HepG2 (cell line): Measurements from ENCODE around the gene KDM2B. TPM values are rescaled to one million over a fixed set of nuclear protein-coding genes. Genes with fewer than 3 reads are reported as not detected.
A peak's percentile ranks its signal among the peaks of the same experiment; 100 is the strongest.

Experiments
- CBX5 ChIP-seq: sonication (generic); formaldehyde crosslinking; IDR thresholded peaks from 2 replicates; pipeline ENCODE4 v1.4.0; 2020; ENCODE audit warnings: missing genetic modification reagents, borderline replicate concordance
- HNRNPK ChIP-seq: fragments of 200-400 bp; formaldehyde crosslinking; IDR thresholded peaks from 2 replicates; pipeline ENCODE4 v1.6.1; 2018; ENCODE audit warnings: low read length, low read depth, moderate library complexity, mild to moderate bottlenecking; ENCODE audit not compliant: poor library complexity, severe bottlenecking
- NBN ChIP-seq: fragments of 450-650 bp; conservative IDR thresholded peaks from 2 replicates; pipeline ENCODE4 v1.6.1; 2017
- NCOR1 ChIP-seq: fragments of 200-600 bp; sonication (generic); IDR thresholded peaks from 2 replicates; pipeline ENCODE4 v1.7.0; 2017; ENCODE audit warnings: antibody characterized with exemption, low read length, borderline replicate concordance
- NFIC ChIP-seq: IDR thresholded peaks from 2 replicates; pipeline ENCODE4 v1.6.1; 2012; ENCODE audit warnings: mild to moderate bottlenecking, low read length, inconsistent platforms
- NFKBIZ ChIP-seq: IDR thresholded peaks from 2 replicates; pipeline ENCODE4 v1.6.1; 2018; ENCODE audit warnings: missing genetic modification reagents, missing compliant biosample characterization
- NRL ChIP-seq: sonication (generic); formaldehyde crosslinking; IDR thresholded peaks from 2 replicates; pipeline ENCODE4 v1.5.0; 2020; ENCODE audit warnings: missing genetic modification reagents, mild to moderate bottlenecking, moderate library complexity, borderline replicate concordance
- PAX8 ChIP-seq: sonication (generic); formaldehyde crosslinking; IDR thresholded peaks from 2 replicates; pipeline ENCODE4 v1.8.0; 2022; ENCODE audit warnings: mild to moderate bottlenecking, missing genetic modification reagents, borderline replicate concordance
- SIX4 ChIP-seq: sonication (generic); formaldehyde crosslinking; IDR thresholded peaks from 2 replicates; pipeline ENCODE4 v1.4.0; 2020; ENCODE audit warnings: missing genetic modification reagents
- SNAI1 ChIP-seq: sonication (generic); formaldehyde crosslinking; IDR thresholded peaks from 2 replicates; pipeline ENCODE4 v1.5.0; 2020; ENCODE audit warnings: mild to moderate bottlenecking, missing genetic modification reagents, borderline replicate concordance
- STAT5B ChIP-seq: sonication (generic); formaldehyde crosslinking; IDR thresholded peaks from 2 replicates; pipeline ENCODE4 v1.4.0; 2020; ENCODE audit warnings: missing genetic modification reagents
- SYNCRIP ChIP-seq: fragments of 200-400 bp; formaldehyde crosslinking; IDR thresholded peaks from 2 replicates; pipeline ENCODE4 v1.6.1; 2018; ENCODE audit warnings: mild to moderate bottlenecking, low read depth, low read length; ENCODE audit not compliant: insufficient read depth
- ZNF274 ChIP-seq: sonication (generic); formaldehyde crosslinking; IDR thresholded peaks from 2 replicates; pipeline ENCODE4 v1.5.1; 2020; ENCODE audit warnings: mild to moderate bottlenecking, missing genetic modification reagents
- ZNF382 ChIP-seq: sonication (generic); formaldehyde crosslinking; IDR thresholded peaks from 2 replicates; pipeline ENCODE4 v1.5.0; 2020; ENCODE audit warnings: missing genetic modification reagents, mild to moderate bottlenecking, borderline replicate concordance
- ZNF547 ChIP-seq: sonication (generic); formaldehyde crosslinking; IDR thresholded peaks from 2 replicates; pipeline ENCODE4 v1.5.1; 2020; ENCODE audit warnings: mild to moderate bottlenecking, missing genetic modification reagents
- ZNF614 ChIP-seq: IDR thresholded peaks from 2 replicates; pipeline ENCODE4 v1.6.1; 2018; ENCODE audit warnings: missing biosample characterization, missing genetic modification reagents, inconsistent platforms, borderline replicate concordance
- ZNF768 ChIP-seq: sonication (generic); formaldehyde crosslinking; IDR thresholded peaks from 2 replicates; pipeline ENCODE4 v1.4.0; 2020; ENCODE audit warnings: missing genetic modification reagents
- ZSCAN21 ChIP-seq: sonication (generic); formaldehyde crosslinking; IDR thresholded peaks from 2 replicates; pipeline ENCODE4 v1.8.0; 2022; ENCODE audit warnings: mild to moderate bottlenecking, missing genetic modification reagents, moderate library complexity, borderline replicate concordance
- polyA plus RNA-seq, 8 experiments: library from polyadenylated mRNA; depleted of rRNA in 3 of 8; stranded (reverse) in 7 of 8; unstranded in 1 of 8; fragments of >200 nt; fragmentation: Illumina TruSeq in 4 of 8; extraction: Trizol in 4 of 8; gene quantifications; 2 replicates each; pipeline versions ENCODE4 v1.2.1 to v1.2.3, GENCODE V29; 2011 to 2016; ENCODE audit warnings: low read depth in 4 of 8, missing spikeins in 1 of 8, mixed read lengths in 1 of 8; ENCODE audit not compliant: insufficient read depth in 1 of 8
- total RNA-seq, 5 experiments: library from RNA; depleted of rRNA; stranded (reverse); fragments of >200 nt; fragmentation: Illumina TruSeq; extraction: Trizol; gene quantifications; 2 replicates each; pipeline ENCODE4 v1.2.3, GENCODE V29; 2016; ENCODE audit warnings: low read depth in 1 of 5
- TF ChIP-seq, protein P1 (sequence below): sonication (generic); formaldehyde crosslinking; IDR thresholded peaks from 2 replicates; pipeline ENCODE4 v1.4.0; 2020; ENCODE audit warnings: missing genetic modification reagents, borderline replicate concordance
- TF ChIP-seq, protein P2 (sequence below): sonication (generic); formaldehyde crosslinking; IDR thresholded peaks from 2 replicates; pipeline ENCODE4 v1.5.0; 2020; ENCODE audit warnings: missing genetic modification reagents, mild to moderate bottlenecking, borderline replicate concordance
- TF ChIP-seq, protein P3 (sequence below): IDR thresholded peaks from 2 replicates; pipeline ENCODE4 v1.6.1; 2018; ENCODE audit warnings: missing genetic modification reagents, mild to moderate bottlenecking, missing compliant biosample characterization
- TF ChIP-seq, protein P4 (sequence below): sonication (generic); formaldehyde crosslinking; IDR thresholded peaks from 2 replicates; pipeline ENCODE4 v1.8.0; 2022; ENCODE audit warnings: mild to moderate bottlenecking, missing genetic modification reagents; ENCODE audit not compliant: insufficient replicate concordance

Gene KDM2B
- total and polyA plus RNA-seq, 2 of the 13 experiments (the other 11 are each of a cell fraction or from before 2014, with no cell fraction given), result 17.5 to 26.1 TPM

DNA sequence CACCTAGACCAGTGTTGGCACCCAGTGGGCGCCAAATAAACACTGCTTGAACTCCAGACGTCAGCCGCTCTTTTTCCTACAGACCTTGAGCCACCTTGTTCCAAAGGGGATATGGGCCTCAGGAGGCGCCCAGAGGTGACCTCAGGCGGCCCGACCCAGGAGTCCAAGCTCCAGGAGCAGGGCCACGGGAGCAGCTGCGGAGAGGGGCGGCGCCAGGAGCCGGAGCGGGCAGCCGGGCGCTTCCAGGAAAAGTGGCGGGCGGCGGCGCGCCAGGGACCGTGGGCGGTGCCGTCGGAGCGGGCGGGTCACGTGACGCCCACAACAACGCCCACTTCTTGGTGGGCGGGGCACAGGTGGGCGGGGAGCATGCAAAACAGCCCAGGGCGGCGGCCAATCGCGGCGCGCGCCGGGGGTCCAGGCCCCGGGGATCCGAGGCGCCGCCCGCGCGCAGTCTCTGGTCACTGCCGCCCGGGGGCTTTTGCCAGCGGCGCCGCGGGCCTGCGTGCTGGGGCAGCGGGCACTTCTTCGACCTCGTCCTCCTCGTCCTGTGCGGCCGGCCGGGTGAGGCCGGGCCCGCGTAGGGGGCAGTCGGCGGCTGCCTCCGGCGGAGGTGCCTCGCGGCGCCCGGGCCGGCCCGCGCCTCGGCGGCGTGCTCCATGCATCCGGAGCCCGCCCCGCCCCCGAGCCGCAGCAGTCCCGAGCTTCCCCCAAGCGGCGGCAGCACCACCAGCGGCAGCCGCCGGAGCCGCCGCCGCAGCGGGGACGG lies 45.4 kb upstream of the KDM2B start, which contains the start of gene ORAI1 (continued):
- TF ChIP-seq, protein P1, sequence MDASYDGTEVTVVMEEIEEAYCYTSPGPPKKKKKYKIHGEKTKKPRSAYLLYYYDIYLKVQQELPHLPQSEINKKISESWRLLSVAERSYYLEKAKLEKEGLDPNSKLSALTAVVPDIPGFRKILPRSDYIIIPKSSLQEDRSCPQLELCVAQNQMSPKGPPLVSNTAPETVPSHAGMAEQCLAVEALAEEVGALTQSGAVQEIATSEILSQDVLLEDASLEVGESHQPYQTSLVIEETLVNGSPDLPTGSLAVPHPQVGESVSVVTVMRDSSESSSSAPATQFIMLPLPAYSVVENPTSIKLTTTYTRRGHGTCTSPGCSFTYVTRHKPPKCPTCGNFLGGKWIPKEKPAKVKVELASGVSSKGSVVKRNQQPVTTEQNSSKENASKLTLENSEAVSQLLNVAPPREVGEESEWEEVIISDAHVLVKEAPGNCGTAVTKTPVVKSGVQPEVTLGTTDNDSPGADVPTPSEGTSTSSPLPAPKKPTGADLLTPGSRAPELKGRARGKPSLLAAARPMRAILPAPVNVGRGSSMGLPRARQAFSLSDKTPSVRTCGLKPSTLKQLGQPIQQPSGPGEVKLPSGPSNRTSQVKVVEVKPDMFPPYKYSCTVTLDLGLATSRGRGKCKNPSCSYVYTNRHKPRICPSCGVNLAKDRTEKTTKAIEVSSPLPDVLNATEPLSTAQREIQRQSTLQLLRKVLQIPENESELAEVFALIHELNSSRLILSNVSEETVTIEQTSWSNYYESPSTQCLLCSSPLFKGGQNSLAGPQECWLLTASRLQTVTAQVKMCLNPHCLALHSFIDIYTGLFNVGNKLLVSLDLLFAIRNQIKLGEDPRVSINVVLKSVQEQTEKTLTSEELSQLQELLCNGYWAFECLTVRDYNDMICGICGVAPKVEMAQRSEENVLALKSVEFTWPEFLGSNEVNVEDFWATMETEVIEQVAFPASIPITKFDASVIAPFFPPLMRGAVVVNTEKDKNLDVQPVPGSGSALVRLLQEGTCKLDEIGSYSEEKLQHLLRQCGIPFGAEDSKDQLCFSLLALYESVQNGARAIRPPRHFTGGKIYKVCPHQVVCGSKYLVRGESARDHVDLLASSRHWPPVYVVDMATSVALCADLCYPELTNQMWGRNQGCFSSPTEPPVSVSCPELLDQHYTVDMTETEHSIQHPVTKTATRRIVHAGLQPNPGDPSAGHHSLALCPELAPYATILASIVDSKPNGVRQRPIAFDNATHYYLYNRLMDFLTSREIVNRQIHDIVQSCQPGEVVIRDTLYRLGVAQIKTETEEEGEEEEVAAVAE (CRISPR knock-in tag), result no peak
- no peak for TF ChIP-seq NFIC
- TF ChIP-seq PAX8, result no peak
- no peak for TF ChIP-seq ZNF382 (CRISPR knock-in tag)
- no peak for TF ChIP-seq ZNF274 (CRISPR knock-in tag)
- peak; percentile 91 for TF ChIP-seq ZNF768 (CRISPR knock-in tag)
- TF ChIP-seq NCOR1, result peak; percentile 49; the same call in 1 of the 2 replicates
- TF ChIP-seq CBX5 (CRISPR knock-in tag), result no peak
- TF ChIP-seq SIX4 (CRISPR knock-in tag), result no peak
- no peak for TF ChIP-seq SNAI1
- peak; percentile 39; the same call in 1 of the 2 replicates for TF ChIP-seq NRL (CRISPR knock-in tag)
- TF ChIP-seq HNRNPK, result no peak
- TF ChIP-seq SYNCRIP, result no peak
- TF ChIP-seq, protein P2, sequence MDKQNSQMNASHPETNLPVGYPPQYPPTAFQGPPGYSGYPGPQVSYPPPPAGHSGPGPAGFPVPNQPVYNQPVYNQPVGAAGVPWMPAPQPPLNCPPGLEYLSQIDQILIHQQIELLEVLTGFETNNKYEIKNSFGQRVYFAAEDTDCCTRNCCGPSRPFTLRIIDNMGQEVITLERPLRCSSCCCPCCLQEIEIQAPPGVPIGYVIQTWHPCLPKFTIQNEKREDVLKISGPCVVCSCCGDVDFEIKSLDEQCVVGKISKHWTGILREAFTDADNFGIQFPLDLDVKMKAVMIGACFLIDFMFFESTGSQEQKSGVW (CRISPR knock-in tag), result no peak
- peak; percentile 56; the same call in 1 of the 2 replicates for TF ChIP-seq ZNF614
- TF ChIP-seq NFKBIZ (CRISPR knock-in tag), result no peak
- TF ChIP-seq, protein P3, sequence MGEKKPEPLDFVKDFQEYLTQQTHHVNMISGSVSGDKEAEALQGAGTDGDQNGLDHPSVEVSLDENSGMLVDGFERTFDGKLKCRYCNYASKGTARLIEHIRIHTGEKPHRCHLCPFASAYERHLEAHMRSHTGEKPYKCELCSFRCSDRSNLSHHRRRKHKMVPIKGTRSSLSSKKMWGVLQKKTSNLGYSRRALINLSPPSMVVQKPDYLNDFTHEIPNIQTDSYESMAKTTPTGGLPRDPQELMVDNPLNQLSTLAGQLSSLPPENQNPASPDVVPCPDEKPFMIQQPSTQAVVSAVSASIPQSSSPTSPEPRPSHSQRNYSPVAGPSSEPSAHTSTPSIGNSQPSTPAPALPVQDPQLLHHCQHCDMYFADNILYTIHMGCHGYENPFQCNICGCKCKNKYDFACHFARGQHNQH, result peak; percentile 40; the same call in 1 of the 2 replicates
- 0 out of 2 replicates have a peak, but pooled peaks have one; percentile 60 for TF ChIP-seq ZSCAN21 (CRISPR knock-in tag)
- TF ChIP-seq, protein P4, sequence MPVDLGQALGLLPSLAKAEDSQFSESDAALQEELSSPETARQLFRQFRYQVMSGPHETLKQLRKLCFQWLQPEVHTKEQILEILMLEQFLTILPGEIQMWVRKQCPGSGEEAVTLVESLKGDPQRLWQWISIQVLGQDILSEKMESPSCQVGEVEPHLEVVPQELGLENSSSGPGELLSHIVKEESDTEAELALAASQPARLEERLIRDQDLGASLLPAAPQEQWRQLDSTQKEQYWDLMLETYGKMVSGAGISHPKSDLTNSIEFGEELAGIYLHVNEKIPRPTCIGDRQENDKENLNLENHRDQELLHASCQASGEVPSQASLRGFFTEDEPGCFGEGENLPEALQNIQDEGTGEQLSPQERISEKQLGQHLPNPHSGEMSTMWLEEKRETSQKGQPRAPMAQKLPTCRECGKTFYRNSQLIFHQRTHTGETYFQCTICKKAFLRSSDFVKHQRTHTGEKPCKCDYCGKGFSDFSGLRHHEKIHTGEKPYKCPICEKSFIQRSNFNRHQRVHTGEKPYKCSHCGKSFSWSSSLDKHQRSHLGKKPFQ (CRISPR knock-in tag), result no peak
- TF ChIP-seq NBN, result no peak
- TF ChIP-seq STAT5B, result no peak
- no peak for TF ChIP-seq ZNF547
